Measurements from ENCODE around the gene DOLPP1.

DNA sequence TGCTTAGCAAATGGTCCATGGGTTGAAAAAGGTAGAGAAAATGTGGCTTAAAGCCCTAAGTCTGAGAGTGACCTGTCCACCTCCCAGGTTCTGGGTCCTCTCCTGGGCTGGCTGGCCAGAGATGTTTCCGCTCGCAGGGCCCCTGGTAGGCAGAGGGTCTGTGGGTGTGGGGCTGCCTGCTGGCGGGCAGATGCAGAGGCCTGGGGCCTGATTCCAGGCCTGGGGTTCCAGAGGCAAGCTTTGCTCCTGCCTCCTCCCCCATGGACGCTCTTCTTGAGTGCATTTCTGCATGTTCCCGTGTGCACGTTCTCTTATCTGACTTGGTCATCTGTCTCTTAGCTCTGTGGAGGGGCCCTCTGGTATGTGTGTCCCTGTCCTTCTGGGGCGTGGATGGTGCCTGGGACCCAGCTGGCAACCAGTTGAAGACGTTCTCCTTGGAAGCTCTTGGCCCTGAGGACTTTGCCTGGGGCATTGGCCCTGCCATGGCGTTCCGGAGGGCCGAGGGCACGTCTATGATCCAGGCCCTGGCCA lies 40.7 kb upstream of the DOLPP1 start:
- TF ChIP-seq EZH2 (conservative IDR thresholded peaks at IDR 0.05; ENCODE audit: low read depth, low read length) = no peak
- TF ChIP-seq, protein P1, sequence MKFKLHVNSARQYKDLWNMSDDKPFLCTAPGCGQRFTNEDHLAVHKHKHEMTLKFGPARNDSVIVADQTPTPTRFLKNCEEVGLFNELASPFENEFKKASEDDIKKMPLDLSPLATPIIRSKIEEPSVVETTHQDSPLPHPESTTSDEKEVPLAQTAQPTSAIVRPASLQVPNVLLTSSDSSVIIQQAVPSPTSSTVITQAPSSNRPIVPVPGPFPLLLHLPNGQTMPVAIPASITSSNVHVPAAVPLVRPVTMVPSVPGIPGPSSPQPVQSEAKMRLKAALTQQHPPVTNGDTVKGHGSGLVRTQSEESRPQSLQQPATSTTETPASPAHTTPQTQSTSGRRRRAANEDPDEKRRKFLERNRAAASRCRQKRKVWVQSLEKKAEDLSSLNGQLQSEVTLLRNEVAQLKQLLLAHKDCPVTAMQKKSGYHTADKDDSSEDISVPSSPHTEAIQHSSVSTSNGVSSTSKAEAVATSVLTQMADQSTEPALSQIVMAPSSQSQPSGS (CRISPR knock-in tag; IDR thresholded peaks at IDR 0.05) = no peak
- TF ChIP-seq KDM5A (IDR thresholded peaks at IDR 0.05; ENCODE audit: borderline replicate concordance, low read length) = no peak
- TF ChIP-seq POLR2AphosphoS2 (IDR thresholded peaks at IDR 0.05; ENCODE audit: low read depth, low read length) = no peak
- TF ChIP-seq CBX5 (CRISPR knock-in tag; IDR thresholded peaks at IDR 0.05; ENCODE audit: borderline replicate concordance) = no peak
- TF ChIP-seq MAFF (IDR thresholded peaks at IDR 0.05; ENCODE audit: low read depth, low read length) = no peak
- no peak for TF ChIP-seq ZNF317 (CRISPR knock-in tag; IDR thresholded peaks at IDR 0.05)
- TF ChIP-seq, protein P2, sequence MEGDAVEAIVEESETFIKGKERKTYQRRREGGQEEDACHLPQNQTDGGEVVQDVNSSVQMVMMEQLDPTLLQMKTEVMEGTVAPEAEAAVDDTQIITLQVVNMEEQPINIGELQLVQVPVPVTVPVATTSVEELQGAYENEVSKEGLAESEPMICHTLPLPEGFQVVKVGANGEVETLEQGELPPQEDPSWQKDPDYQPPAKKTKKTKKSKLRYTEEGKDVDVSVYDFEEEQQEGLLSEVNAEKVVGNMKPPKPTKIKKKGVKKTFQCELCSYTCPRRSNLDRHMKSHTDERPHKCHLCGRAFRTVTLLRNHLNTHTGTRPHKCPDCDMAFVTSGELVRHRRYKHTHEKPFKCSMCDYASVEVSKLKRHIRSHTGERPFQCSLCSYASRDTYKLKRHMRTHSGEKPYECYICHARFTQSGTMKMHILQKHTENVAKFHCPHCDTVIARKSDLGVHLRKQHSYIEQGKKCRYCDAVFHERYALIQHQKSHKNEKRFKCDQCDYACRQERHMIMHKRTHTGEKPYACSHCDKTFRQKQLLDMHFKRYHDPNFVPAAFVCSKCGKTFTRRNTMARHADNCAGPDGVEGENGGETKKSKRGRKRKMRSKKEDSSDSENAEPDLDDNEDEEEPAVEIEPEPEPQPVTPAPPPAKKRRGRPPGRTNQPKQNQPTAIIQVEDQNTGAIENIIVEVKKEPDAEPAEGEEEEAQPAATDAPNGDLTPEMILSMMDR (CRISPR knock-in tag; IDR thresholded peaks at IDR 0.05) = no peak
- no peak for TF ChIP-seq MXI1 (IDR thresholded peaks at IDR 0.05; ENCODE audit: borderline replicate concordance, low read depth, low read length)
- no peak for TF ChIP-seq HDAC2 (CRISPR knock-in tag; IDR thresholded peaks at IDR 0.05)
- TF ChIP-seq TBP (CRISPR knock-in tag; IDR thresholded peaks at IDR 0.05) = no peak

All from HepG2 (cell line).